SK-N-SH treated with all-trans-retinoic acid at 6 μM for 48 hours (cell line): Measurements from ENCODE around the gene TFR2.

Source experiments
- ARNTL ChIP-seq: fragments of 450-650 bp; formaldehyde crosslinking; IDR thresholded peaks from 2 replicates; pipeline ENCODE4 v1.5.0; 2020; ENCODE audit warnings: low read depth, mild to moderate bottlenecking, moderate library complexity, borderline replicate concordance
- PATZ1 ChIP-seq: fragments of 250-450 bp; sonication (Bioruptor Pico); IDR thresholded peaks from 2 replicates; pipeline ENCODE4 v1.8.0; 2020; ENCODE audit warnings: mild to moderate bottlenecking, moderate library complexity, borderline replicate concordance
- RARB ChIP-seq: fragments of 250-450 bp; sonication (Bioruptor Pico); IDR thresholded peaks from 2 replicates; pipeline ENCODE4 v1.8.0; 2021; ENCODE audit warnings: mild to moderate bottlenecking, moderate library complexity
- ZFP3 ChIP-seq: fragments of 250-450 bp; sonication (Bioruptor Pico); IDR thresholded peaks from 2 replicates; pipeline ENCODE4 v1.5.0; 2020; ENCODE audit warnings: mild to moderate bottlenecking, moderate library complexity

GRCh38 chr7:100613412-100614175 is 27.8 kb downstream of the TFR2 start:
- TF ChIP-seq RARB (CRISPR knock-in tag) (no peak), ARNTL (CRISPR knock-in tag) (no peak), PATZ1 (CRISPR knock-in tag) (no peak), ZFP3 (CRISPR knock-in tag) (no peak)
